Hepatocyte (in vitro differentiated cells): ENCODE data around the gene REXO5.

Experiments used
- CTCF ChIP-seq: fragments of 200-600 bp; sonication (generic); IDR thresholded peaks from 2 replicates; pipeline ENCODE4 v1.5.1; 2016; ENCODE audit warnings: antibody characterized with exemption, mild to moderate bottlenecking; ENCODE audit not compliant: poor library complexity
- EZH2 ChIP-seq: fragments of 200-600 bp; sonication (generic); IDR thresholded peaks from 2 replicates; pipeline ENCODE4 v1.6.1; 2016; ENCODE audit warnings: antibody characterized with exemption, mild to moderate bottlenecking, borderline replicate concordance
- EZH2phosphoT487 ChIP-seq: fragments of 200-600 bp; sonication (generic); IDR thresholded peaks from one replicate; pipeline ENCODE4 v1.6.1; 2018; ENCODE audit warnings: antibody characterized with exemption, mild to moderate bottlenecking, low read depth, moderate library complexity; ENCODE audit not compliant: unreplicated experiment, severe bottlenecking

- TF ChIP-seq CTCF (no peak), EZH2phosphoT487 (no peak), EZH2 (no peak)
Measured at GRCh38 chr16:20784204-20784603, 22.1 kb upstream of the REXO5 start.
